HepG2 (cell line): ENCODE data around the gene MLH1. TPM values are rescaled to one million over a fixed set of nuclear protein-coding genes. Genes with fewer than 3 reads are reported as not detected.
A peak's percentile ranks its signal among the peaks of the same experiment; 100 is the strongest.

ENCODE experiments used
- CBX1 ChIP-seq: IDR thresholded peaks from one replicate; pipeline ENCODE4 v1.6.1; 2016; ENCODE audit warnings: antibody characterized with exemption, low read depth
- GABPA ChIP-seq, 2 experiments: IDR thresholded peaks; 2 replicates each; pipeline ENCODE4 v1.6.1; 2011 to 2016; ENCODE audit warnings: low read depth in 2 of 2, low read length in 1 of 2, missing biosample characterization in 1 of 2, missing genetic modification characterization in 1 of 2
- GABPB1 ChIP-seq: IDR thresholded peaks from 2 replicates; pipeline ENCODE4 v1.6.1; 2016; ENCODE audit warnings: mild to moderate bottlenecking, missing genetic modification reagents, moderate library complexity, missing compliant biosample characterization
- GATAD1 ChIP-seq: IDR thresholded peaks from 2 replicates; pipeline ENCODE4 v1.6.1; 2016; ENCODE audit warnings: missing genetic modification reagents, missing compliant biosample characterization
- GTF3A ChIP-seq: sonication (generic); formaldehyde crosslinking; conservative IDR thresholded peaks from 2 replicates; pipeline ENCODE4 v1.4.0; 2020; ENCODE audit warnings: mild to moderate bottlenecking, missing genetic modification reagents
- HES4 ChIP-seq: sonication (generic); formaldehyde crosslinking; IDR thresholded peaks from 2 replicates; pipeline ENCODE4 v1.9.0; 2021; ENCODE audit warnings: mild to moderate bottlenecking, missing genetic modification reagents, borderline replicate concordance
- HMGXB3 ChIP-seq: sonication (generic); formaldehyde crosslinking; IDR thresholded peaks from 2 replicates; pipeline ENCODE4 v1.4.0; 2020; ENCODE audit warnings: missing genetic modification reagents, borderline replicate concordance
- IKZF1 ChIP-seq: fragments of 450-650 bp; IDR thresholded peaks from 2 replicates; pipeline ENCODE4 v1.7.1; 2016
- JUND ChIP-seq: sonication (generic); formaldehyde crosslinking; IDR thresholded peaks from 2 replicates; pipeline ENCODE4 v1.8.0; 2022; ENCODE audit warnings: mild to moderate bottlenecking, missing genetic modification reagents
- MTF2 ChIP-seq: sonication (generic); formaldehyde crosslinking; IDR thresholded peaks from 2 replicates; pipeline ENCODE4 v1.5.0; 2020; ENCODE audit warnings: missing genetic modification reagents, borderline replicate concordance
- NCOA5 ChIP-seq: sonication (generic); formaldehyde crosslinking; IDR thresholded peaks from 2 replicates; pipeline ENCODE4 v1.4.0; 2020; ENCODE audit warnings: missing genetic modification reagents
- RCOR2 ChIP-seq: IDR thresholded peaks from 2 replicates; pipeline ENCODE4 v1.6.1; 2016; ENCODE audit warnings: missing biosample characterization, missing genetic modification reagents
- SP2 ChIP-seq: sonication (generic); formaldehyde crosslinking; IDR thresholded peaks from 2 replicates; pipeline ENCODE4 v1.5.1; 2020; ENCODE audit warnings: mild to moderate bottlenecking, missing genetic modification reagents
- TCF7L2 ChIP-seq: IDR thresholded peaks from 2 replicates; pipeline ENCODE4 v1.6.1; 2011; ENCODE audit warnings: mild to moderate bottlenecking, low read depth, low read length, moderate library complexity
- TEAD2 ChIP-seq: sonication (generic); formaldehyde crosslinking; IDR thresholded peaks from 2 replicates; pipeline ENCODE4 v1.9.0; 2021; ENCODE audit warnings: missing genetic modification reagents
- ZKSCAN1 ChIP-seq: fragments of 150-350 bp; IDR thresholded peaks from 2 replicates; pipeline ENCODE4 v1.6.1; 2014; ENCODE audit warnings: low read length
- ZNF282 ChIP-seq: fragments of 450-650 bp; IDR thresholded peaks from 2 replicates; pipeline ENCODE4 v1.6.1; 2018; ENCODE audit not compliant: partially characterized antibody
- ZNF530 ChIP-seq: sonication (generic); formaldehyde crosslinking; IDR thresholded peaks from 2 replicates; pipeline ENCODE4 v1.5.0; 2020; ENCODE audit warnings: low read depth, mild to moderate bottlenecking, missing genetic modification reagents
- polyA plus RNA-seq, 8 experiments: library from polyadenylated mRNA; depleted of rRNA in 3 of 8; stranded (reverse) in 7 of 8; unstranded in 1 of 8; fragments of >200 nt; fragmentation: Illumina TruSeq in 4 of 8; extraction: Trizol in 4 of 8; gene quantifications; 2 replicates each; pipeline versions ENCODE4 v1.2.1 to v1.2.3, GENCODE V29; 2011 to 2016; ENCODE audit warnings: low read depth in 4 of 8, missing spikeins in 1 of 8, mixed read lengths in 1 of 8; ENCODE audit not compliant: insufficient read depth in 1 of 8
- total RNA-seq, 5 experiments: library from RNA; depleted of rRNA; stranded (reverse); fragments of >200 nt; fragmentation: Illumina TruSeq; extraction: Trizol; gene quantifications; 2 replicates each; pipeline ENCODE4 v1.2.3, GENCODE V29; 2016; ENCODE audit warnings: low read depth in 1 of 5
- TF ChIP-seq, protein P1 (sequence below): sonication (generic); formaldehyde crosslinking; IDR thresholded peaks from 2 replicates; pipeline ENCODE4 v1.4.0; 2020; ENCODE audit warnings: mild to moderate bottlenecking, missing genetic modification reagents
- TF ChIP-seq, protein P2 (sequence below): IDR thresholded peaks from 2 replicates; pipeline ENCODE4 v1.6.1; 2016; ENCODE audit warnings: low read depth, control low read depth

MLH1 gene
- total and polyA plus RNA-seq, 2 of the 13 experiments (the other 11 are each of a cell fraction or from before 2014, with no cell fraction given) = 29.5 to 70.8 TPM

- TF ChIP-seq RCOR2 (CRISPR knock-in tag) = no peak
- TF ChIP-seq, protein P1, sequence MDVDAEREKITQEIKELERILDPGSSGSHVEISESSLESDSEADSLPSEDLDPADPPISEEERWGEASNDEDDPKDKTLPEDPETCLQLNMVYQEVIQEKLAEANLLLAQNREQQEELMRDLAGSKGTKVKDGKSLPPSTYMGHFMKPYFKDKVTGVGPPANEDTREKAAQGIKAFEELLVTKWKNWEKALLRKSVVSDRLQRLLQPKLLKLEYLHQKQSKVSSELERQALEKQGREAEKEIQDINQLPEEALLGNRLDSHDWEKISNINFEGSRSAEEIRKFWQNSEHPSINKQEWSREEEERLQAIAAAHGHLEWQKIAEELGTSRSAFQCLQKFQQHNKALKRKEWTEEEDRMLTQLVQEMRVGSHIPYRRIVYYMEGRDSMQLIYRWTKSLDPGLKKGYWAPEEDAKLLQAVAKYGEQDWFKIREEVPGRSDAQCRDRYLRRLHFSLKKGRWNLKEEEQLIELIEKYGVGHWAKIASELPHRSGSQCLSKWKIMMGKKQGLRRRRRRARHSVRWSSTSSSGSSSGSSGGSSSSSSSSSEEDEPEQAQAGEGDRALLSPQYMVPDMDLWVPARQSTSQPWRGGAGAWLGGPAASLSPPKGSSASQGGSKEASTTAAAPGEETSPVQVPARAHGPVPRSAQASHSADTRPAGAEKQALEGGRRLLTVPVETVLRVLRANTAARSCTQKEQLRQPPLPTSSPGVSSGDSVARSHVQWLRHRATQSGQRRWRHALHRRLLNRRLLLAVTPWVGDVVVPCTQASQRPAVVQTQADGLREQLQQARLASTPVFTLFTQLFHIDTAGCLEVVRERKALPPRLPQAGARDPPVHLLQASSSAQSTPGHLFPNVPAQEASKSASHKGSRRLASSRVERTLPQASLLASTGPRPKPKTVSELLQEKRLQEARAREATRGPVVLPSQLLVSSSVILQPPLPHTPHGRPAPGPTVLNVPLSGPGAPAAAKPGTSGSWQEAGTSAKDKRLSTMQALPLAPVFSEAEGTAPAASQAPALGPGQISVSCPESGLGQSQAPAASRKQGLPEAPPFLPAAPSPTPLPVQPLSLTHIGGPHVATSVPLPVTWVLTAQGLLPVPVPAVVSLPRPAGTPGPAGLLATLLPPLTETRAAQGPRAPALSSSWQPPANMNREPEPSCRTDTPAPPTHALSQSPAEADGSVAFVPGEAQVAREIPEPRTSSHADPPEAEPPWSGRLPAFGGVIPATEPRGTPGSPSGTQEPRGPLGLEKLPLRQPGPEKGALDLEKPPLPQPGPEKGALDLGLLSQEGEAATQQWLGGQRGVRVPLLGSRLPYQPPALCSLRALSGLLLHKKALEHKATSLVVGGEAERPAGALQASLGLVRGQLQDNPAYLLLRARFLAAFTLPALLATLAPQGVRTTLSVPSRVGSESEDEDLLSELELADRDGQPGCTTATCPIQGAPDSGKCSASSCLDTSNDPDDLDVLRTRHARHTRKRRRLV (CRISPR knock-in tag) = no peak
- TF ChIP-seq ZKSCAN1 = no peak
- TF ChIP-seq GABPA (IDR thresholded peaks at IDR 0.05; ENCODE audit: low read depth, low read length) = peak; percentile 75
- TF ChIP-seq GABPA (CRISPR knock-in tag; IDR thresholded peaks at IDR 0.05; ENCODE audit: low read depth) = peak; percentile 94
- TF ChIP-seq ZNF530 = no peak
- TF ChIP-seq, protein P2, sequence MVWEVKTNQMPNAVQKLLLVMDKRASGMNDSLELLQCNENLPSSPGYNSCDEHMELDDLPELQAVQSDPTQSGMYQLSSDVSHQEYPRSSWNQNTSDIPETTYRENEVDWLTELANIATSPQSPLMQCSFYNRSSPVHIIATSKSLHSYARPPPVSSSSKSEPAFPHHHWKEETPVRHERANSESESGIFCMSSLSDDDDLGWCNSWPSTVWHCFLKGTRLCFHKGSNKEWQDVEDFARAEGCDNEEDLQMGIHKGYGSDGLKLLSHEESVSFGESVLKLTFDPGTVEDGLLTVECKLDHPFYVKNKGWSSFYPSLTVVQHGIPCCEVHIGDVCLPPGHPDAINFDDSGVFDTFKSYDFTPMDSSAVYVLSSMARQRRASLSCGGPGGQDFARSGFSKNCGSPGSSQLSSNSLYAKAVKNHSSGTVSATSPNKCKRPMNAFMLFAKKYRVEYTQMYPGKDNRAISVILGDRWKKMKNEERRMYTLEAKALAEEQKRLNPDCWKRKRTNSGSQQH = peak; percentile 80; the same call in 1 of the 2 replicates
- TF ChIP-seq HMGXB3 (CRISPR knock-in tag) = no peak
- no peak for TF ChIP-seq NCOA5
- TF ChIP-seq TEAD2 (CRISPR knock-in tag) = no peak
- peak; percentile 94 for TF ChIP-seq GABPB1 (CRISPR knock-in tag)
- no peak for TF ChIP-seq JUND (CRISPR knock-in tag)
- no peak for TF ChIP-seq CBX1
- no peak for TF ChIP-seq IKZF1
- TF ChIP-seq MTF2 (CRISPR knock-in tag) = no peak
- no peak for TF ChIP-seq TCF7L2
- no peak for TF ChIP-seq GTF3A (CRISPR knock-in tag)
- peak; percentile 88 for TF ChIP-seq GATAD1 (CRISPR knock-in tag)
- peak; percentile 72 for TF ChIP-seq HES4 (CRISPR knock-in tag)
- peak; percentile 97 for TF ChIP-seq SP2 (CRISPR knock-in tag)
- TF ChIP-seq ZNF282 = no peak
Observed at GRCh38 chr3:36993326-36994283, at the start of gene MLH1 (continued).
